Ramos (cell line): ENCODE measurements around the gene PROK1.

Source experiments
- in situ Hi-C: fragments of 300-500 bp; cut with MboI; formaldehyde crosslinking; loops from one replicate; pipeline ENCODE4 v1.14.3; 2022; ENCODE audit warnings: low sequenced_read_pairs; ENCODE audit not compliant: unreplicated experiment

The PROK1 gene

DNA sequence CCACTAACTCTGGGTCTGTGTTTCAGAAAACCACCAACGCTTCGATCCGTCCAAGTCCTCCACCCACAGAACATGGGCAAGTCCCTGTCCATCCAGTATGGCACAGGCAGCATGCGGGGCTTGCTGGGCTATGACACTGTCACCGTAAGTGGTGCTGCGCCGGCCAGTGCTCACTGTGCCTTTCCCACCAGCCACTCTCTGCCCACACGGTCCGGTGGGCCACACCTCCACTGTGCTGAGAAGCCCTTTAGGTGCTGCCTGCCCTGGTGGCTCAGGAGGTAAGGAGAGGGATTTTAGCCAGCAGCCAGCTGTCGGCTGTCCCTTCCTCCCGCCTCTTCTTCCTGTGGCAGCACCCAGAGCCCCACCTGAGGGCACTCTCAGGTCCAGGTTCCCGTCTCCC, 33.9 kb downstream of the PROK1 start:
- in situ Hi-C loops = no loop called here

DNA sequence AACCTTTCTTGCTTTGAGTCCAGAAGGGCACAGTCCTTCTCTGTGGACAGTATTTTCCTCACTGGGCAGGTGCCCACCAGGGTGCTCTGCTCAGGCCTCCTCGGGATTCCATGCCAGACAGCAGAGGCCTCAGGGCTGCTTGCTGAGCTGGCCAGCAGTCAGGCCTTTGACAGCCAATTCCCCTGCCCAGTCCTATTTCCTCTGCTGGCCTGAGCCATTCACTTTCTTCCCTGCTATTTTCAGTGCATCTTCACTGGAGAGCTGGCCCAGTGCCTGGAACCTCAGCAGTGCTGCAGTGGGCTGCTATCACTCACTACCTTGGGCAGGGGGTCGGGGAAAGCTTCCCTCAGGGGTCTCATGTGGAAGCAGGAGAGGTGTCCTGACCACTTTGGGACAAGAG, 34.8 kb downstream of the PROK1 start:
- in situ Hi-C loops = no loop called here

- in situ Hi-C loops = no loop called here
These were observed 36.8 kb downstream of the PROK1 start for GRCh38 chr1:110487726-110488125.

DNA sequence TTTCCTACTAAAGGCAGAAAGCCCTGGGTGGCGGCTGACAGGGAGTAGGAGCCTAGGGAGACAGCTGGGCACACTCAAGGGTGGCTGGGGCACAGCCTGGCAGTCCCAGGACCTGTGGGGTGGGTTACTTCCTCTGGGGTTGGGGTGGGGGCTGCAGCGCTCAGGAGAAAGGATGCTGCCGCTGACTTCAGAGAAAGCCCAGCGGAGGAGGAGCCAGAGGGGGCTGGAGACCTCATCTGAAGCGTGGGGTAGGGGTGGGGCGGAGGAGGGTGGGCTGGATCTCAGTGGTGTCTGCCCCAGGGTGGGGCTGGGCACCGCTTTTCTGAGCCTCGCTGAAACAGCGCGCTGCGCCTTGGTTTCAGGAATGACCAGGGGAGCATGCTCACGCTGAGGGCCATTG, 37.2 kb downstream of the PROK1 start:
- in situ Hi-C loops = no loop called here

DNA sequence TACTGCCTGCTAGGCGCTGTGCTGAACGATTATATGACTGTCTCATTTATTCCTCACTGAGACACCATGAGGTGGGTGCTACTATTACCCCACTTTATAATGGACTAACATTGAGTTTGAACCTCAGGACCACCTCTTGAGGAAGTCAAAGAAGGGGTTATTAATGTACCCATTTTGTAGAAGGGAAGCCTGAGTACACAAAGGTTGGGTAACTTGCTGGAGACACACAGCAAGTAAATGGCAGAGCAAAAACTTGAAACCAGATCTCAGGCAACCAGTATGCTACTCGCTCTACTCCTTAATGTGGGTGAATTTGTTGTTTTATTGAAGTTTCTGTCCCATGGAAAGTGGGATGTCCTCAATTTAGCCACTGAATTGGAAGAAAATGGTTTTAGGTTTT, 37.9 kb downstream of the PROK1 start:
- in situ Hi-C loops = no loop called here

DNA sequence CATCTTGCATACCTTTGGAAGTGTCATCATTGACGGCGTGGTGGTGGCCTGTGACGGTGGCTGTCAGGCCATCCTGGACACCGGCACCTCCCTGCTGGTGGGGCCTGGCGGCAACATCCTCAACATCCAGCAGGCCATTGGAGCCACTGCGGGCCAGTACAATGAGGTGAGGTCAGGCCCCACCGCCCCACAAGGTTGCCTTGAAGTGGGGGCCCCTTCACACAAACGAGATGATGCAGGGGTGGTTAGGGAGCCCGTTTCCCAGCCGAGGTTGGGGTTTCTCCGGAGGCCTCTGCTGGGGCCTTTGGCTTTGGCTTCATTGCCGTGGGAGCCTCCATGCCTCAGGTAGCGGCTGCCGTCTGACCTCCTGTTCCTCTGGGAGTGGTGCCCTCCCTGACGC, 38.5 kb downstream of the PROK1 start:
- in situ Hi-C loops = no loop called here

- in situ Hi-C loops = no loop called here
These were observed 39.1 kb downstream of the PROK1 start for GRCh38 chr1:110489973-110490542.

DNA sequence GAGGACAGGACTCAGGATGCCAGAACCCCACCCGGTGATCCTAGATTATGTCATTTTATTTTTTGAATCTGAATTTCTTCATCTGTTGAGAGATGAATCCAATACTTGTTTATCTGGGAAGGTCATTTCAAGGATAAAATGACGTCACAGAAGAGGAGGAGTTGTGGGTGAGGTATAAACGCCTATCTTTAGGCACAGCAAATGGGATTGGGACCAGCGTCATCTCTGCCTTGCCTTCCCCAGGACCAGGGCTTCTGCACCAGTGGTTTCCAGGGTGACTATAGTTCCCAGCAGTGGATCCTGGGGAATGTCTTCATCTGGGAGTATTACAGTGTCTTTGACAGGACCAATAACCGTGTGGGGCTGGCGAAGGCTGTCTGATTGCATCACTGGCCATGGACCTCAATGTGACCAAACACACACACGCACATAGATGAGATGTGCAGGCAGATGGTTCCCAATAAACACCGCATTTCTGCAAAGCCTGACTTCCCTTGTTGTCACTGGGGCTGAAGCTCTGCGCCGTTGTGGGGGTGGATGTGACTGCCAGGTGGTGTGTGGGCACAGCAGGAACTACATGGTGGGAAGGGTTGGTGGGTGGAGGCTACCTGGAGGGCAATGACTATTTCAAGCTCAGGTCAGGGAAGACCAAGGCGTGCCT, 40.0 kb downstream of the PROK1 start:
- in situ Hi-C loops = no loop called here

DNA sequence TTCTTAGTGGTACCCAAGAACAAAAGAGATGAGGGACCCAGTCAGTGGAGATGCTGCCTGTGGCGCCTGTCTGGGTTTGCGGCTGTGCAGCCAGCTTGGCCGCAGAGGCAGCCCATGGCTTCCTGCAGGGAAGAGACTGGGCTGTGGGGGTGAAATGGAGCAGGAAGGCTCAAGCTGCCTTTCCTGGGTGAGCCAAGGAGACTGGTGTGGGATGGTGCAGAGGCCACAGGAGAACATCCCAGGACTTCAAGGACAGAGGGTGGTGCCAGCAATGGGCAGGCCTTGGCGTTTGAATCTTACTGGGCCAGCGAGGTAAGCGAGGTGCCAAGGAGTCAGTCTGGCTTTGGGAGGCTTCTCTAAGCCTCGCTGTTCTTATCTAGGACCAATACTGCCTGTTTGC, 41.6 kb downstream of the PROK1 start:
- in situ Hi-C loops = no loop called here

DNA sequence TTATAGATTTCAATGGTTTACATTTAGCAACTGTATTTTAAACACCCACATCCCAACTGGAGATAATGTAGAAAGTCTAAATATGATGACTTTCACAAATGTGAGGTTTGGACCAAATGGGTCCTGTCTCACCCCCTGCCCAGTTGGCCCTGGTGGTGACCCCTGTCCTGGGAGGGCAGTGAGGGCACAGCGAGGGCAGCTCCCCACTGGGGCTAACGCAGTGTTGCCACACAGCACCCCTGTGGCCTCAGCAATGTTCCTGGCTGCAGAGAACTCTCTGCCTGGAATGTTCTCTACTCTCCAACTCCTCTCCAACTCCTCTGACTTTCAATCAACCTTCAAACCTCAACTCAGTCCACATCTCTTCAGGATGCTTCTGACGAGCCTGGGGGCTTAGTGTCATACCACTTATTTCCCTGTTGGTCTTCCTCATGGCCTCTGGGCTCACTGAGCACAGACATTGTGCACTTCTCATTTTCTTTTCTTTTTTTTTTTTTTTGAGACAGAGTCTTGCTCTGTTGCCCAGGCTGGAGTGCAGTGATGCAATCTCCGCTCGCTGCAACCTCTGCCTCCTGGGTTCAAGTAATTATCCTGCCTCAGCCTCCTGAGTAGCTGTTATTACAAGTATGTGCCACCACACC, 42.2 kb downstream of the PROK1 start:
- in situ Hi-C loops = no loop called here

- in situ Hi-C loops = no loop called here
These were observed 43.1 kb downstream of the PROK1 start for GRCh38 chr1:110494036-110494435.

GRCh38 chr1:110494522-110495406, 43.8 kb downstream of the PROK1 start:
- in situ Hi-C loops = no loop called here

DNA sequence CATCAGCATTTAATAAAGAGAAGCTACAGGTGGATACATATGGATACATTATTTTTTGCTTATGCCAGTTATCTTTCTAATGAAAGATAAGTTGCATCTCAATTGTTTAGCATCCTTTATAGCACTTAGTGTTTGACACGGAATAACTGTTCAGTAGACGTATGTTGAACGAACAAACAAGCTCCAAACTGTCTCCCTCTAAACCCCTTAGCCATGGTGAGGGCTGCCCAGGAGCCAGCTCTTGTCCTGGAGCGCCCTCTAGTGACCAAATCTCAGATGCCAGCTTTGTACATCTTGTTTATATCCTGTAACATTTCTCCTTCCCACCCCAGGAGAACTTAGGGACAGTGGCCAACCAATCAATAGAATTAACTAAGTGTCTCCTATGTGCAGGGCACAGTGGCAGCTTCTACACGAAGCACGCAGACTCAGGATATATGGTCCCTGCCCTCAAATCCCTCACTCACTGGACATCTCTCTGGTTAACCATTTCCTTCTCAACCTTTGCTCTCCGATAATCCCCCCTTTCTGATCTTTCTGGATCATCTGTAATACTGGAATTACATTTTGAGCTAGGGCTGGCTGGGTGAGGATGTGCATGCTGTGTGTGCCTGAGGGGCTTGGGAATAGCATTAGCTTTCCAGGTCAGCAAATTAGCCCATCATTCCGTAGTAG, 45.1 kb downstream of the PROK1 start:
- in situ Hi-C loops = no loop called here

- in situ Hi-C loops = no loop called here
These were observed 47.3 kb downstream of the PROK1 start for GRCh38 chr1:110498270-110498669.

DNA sequence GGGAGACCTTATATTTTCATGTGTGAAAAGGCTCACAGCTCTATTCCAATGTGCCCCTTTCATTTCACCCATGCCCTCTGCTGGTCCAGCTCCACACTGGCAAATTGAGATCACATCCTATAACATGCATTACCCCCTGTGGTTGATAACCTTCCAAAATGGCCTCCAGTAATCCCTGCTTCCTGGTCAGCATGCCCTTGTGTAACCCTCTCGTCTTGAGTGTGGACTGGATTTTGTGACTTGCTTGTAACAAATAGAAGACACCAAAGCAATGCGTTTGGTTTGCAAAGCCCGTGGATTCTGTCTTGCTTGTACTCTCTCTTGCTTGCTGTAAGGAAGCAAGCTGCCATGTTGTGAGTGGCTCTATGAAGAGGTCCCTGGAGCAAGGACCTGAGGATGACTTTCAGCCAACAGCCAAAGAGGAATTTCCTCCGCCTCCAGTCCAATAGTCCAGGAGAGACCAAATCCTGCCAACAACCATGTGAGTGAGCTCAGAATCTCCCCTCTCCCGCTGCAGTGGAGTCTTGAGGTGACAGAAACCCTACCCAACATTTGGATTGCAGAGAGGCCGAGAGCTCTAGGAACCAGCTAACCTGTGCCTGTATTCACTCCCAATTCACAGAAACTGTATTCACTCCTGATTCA, 50.7 kb downstream of the PROK1 start:
- in situ Hi-C loops = no loop called here

GRCh38 chr1:110502402-110503151, 51.6 kb downstream of the PROK1 start:
- in situ Hi-C loops = no loop called here

GRCh38 chr1:110503471-110503870, 52.5 kb downstream of the PROK1 start:
- in situ Hi-C loops = no loop called here

DNA sequence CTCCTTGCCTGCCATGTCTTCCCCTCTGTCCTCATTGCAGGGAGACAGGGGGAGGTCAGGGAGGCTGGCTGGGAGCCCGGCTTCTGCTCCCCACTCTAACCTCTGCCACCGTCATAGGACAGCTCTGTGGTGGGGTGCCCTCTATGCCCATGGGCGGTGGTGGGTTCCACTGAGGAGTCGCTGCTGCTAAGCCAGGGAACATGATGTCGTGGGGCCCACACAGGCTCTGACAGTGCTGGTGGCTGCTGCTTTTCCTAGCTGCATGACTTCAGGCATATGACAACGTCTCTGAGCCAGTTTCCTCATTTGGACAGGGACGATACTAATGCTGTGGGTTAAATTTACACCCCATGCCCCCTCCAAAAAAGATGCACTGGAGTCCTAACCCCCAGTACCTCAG, 53.3 kb downstream of the PROK1 start:
- in situ Hi-C loops = no loop called here

DNA sequence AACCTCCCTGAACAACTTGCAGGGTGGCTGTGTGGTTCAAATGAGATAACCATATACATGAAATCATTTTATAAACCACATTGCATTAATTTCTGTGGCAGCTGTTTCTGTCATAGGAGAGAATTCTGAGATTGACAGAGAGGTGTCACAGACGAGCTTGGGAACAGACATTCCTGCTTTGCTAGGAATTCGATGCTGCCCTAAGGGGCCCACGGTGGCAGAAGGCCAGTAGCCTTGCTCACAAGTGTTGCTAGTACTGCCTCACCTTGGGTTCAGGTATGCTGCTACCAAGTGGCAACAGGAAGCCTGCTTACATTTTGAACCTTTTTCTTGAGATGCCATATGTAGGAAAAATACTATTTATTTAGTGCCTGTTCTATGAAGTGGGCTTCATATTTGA, 54.6 kb downstream of the PROK1 start:
- in situ Hi-C loops = no loop called here
